ENCODE results near the gene SAMD4A.

- TF ChIP-seq POLR2A (IDR thresholded peaks at IDR 0.05; ENCODE audit: low read depth, low read length) (no peak), POLR2AphosphoS5 (IDR thresholded peaks at IDR 0.05; ENCODE audit: low read depth, low read length) (no peak), SPI1 (IDR thresholded peaks at IDR 0.05; ENCODE audit: low read depth, low read length) (no peak), TAF1 (IDR thresholded peaks at IDR 0.05; ENCODE audit: low read depth, low read length) (no peak), PAX5 (IDR thresholded peaks at IDR 0.05; ENCODE audit: insufficient read depth, low read length, severe bottlenecking) (no peak)
Observed at GRCh38 chr14:54652605-54653052, 85.7 kb downstream of the SAMD4A start.

Measured in GM12891 (cell line).